GM19025 (cell line): ENCODE measurements around the gene HLA-DOA.

Experiments
- ATAC-seq: cut with Tn5 transposase; IDR thresholded peaks from one replicate; pipeline ENCODE4 v1.9.1; 2021; ENCODE audit warnings: mild to moderate bottlenecking, low read depth, moderate library complexity; ENCODE audit not compliant: unreplicated experiment

The HLA-DOA gene

GRCh38 chr6:32980488-32981038 is 28.8 kb downstream of the HLA-DOA start:
- ATAC-seq = no peak

- no peak for ATAC-seq
These were observed 29.5 kb downstream of the HLA-DOA start for GRCh38 chr6:32979720-32980487.

- ATAC-seq = no peak
These were observed 31.5 kb downstream of the HLA-DOA start for GRCh38 chr6:32977953-32978324.

GRCh38 chr6:32977272-32977952 is 32.0 kb downstream of the HLA-DOA start:
- no peak for ATAC-seq

- ATAC-seq = no peak
These were observed 32.9 kb downstream of the HLA-DOA start for GRCh38 chr6:32976334-32977069.

DNA sequence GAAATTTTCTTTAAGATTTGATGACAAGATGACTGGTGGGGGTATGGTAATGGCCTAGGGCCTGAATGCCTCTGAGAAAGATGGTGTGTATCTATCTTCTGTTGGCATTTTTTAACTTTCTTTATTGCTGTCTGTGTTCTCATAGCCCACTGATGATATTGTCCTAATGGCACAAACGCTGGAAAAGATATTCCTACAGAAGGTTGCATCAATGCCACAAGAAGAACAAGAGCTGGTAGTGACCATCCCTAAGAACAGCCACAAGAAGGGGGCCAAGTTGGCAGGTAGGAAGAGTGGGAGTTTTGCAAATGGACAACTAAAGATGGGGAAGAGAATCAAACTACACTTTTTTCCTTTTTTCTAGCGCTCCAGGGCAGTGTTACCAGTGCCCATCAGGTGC is 33.5 kb downstream of the HLA-DOA start:
- ATAC-seq = no peak

- no peak for ATAC-seq
These were observed 34.7 kb downstream of the HLA-DOA start for GRCh38 chr6:32974541-32975308.

DNA sequence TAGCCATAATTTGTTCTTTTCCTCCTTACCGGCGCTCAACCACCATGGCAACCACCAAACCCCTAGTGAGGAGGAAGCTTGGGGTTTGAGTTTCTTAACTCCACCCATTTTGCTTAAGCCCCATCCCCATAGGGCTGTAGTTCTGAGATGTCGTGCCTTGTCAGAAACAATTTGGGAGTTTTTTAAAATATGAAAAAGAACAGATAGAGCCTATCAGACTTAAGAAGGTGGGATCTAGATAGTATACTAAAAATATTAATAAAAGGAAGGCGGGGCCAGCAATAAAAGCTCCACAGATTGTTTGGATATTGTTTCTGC is 35.4 kb downstream of the HLA-DOA start:
- ATAC-seq = no peak

DNA sequence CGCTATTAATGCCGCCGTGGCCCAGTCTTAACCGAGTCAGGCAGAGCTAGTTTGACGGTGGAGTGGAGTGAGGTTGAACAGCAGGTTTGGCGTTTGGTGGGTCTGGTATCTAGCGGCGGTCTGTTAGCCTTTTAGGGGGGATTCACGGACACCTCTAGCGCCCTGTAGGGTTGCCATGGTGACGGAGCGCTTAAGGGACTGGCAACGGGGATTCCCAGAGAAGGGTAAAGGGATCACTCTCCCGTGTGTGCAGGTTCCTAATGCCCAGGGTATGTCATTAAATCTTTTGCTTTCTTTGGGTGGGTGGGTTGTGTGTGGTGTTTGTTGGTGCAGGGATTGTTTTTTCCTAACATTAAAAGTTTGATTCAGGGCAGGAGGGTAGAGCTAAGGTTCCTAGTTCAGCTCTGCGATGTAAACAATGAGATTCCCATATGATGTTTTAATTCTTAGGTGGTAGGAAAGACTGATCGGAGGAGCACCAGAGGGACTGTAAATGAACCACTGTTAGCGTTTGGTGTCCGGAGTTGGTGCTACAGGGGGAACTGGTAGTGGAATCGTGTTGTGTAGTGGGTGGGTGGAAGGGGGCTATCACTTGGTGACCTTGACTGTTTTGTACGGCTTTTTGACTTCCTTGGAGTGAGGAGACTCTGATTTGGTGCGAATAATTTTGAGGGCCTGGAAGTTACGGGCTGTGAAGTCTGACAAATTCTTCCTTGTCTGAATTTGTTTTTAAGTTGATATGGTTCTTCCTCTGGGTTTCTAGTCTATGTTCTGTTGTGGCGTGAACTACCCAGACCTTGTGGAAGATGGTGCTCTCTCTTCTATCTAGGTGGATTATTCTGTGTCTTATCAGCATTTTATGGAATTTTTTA is 36.0 kb downstream of the HLA-DOA start:
- ATAC-seq = no peak

GRCh38 chr6:32972353-32973143 is 36.8 kb downstream of the HLA-DOA start:
- no peak for ATAC-seq

GRCh38 chr6:32971581-32972352 is 37.6 kb downstream of the HLA-DOA start:
- peak; percentile 40 for ATAC-seq

DNA sequence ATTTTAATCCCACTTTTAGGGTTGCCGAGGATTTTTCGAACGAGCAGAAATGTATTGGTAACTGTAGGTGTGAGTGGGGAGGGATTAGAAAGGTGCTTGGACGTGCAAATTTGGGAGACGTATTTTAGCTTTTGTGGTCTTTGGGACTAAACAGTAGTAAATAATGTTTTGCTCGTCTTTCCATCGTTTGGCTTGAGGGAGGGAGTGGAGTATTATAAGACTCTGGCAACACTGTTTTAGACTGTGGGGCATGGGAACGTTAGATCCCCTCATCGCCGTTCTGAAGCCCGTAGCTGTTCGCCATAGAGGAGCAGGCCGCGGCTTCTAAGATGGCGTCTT is 38.2 kb downstream of the HLA-DOA start:
- no peak for ATAC-seq

DNA sequence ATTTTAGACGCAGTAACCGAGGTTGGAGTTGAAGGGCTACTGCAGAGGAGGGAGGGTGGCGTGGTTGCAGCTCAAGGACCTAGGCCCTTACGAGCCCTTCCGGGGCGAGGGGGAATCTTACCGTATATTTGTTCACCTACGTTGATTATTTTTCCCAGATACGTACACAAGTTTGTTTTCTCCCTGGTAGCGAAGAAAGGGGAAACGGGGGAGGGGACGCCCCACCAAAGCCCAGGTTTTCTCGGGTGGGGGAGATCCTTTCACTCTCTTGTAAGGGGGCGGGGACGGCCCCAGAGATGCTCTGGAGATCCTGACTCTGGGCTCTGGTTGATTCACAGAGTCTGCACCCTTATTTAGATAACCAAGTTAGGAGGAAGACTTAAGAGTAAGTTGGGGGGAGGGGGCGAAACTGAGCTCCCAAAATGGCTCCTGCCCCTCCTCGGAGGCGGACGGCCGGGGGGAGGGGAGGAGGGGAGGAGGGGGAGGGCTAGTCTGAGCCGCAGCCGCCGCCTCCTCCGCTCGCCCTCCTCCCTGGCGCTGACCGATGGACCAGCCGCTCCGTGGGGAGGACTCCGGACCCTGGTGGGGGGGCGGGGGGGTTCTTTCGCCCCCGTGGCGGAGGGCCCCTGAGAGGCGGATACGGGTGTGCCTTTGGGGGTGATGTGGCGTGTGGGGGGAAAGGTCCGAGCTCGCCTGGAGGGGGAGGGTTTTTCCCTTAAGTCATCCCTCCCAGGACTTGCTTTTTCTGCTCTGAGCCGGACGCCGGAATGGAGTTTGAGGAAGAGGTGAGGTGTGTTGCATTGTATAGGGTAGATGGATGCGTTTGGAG is 38.8 kb downstream of the HLA-DOA start:
- no peak for ATAC-seq

DNA sequence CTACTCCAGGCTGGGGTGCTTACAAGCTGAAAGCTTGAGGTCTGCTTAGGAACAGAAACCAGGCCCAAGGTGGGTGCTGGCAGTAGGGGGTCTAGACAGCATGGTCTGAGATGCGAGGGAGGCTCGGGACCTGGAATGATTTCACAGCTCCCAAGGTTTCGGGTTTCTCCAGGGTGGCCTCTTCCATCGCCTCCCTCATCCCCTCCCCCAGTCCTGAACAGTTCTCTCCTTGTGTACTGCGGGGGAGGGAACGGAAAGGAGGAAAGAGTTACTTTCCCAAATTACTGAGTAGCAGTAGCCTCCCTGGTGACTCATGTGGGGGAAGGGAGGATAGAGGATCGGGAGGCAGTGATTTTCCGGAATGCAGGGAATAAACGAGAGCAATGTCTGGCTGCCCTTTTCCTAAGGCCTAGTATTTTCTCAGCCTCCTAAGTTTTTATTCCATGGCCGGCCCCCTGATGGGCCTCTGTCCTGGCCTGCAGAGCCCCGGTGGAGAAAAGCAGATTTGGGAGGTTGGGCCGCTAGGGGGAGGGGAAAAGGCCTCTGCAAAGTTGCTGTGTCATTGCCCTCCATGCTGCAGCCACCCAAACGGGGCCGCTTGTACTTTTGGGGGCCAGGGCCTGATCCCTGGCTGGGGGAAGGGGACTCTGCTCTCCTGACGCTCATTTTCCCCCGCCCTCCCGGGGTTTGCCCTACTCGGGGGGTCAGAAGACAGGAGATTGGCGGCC is 39.5 kb downstream of the HLA-DOA start:
- no peak for ATAC-seq

DNA sequence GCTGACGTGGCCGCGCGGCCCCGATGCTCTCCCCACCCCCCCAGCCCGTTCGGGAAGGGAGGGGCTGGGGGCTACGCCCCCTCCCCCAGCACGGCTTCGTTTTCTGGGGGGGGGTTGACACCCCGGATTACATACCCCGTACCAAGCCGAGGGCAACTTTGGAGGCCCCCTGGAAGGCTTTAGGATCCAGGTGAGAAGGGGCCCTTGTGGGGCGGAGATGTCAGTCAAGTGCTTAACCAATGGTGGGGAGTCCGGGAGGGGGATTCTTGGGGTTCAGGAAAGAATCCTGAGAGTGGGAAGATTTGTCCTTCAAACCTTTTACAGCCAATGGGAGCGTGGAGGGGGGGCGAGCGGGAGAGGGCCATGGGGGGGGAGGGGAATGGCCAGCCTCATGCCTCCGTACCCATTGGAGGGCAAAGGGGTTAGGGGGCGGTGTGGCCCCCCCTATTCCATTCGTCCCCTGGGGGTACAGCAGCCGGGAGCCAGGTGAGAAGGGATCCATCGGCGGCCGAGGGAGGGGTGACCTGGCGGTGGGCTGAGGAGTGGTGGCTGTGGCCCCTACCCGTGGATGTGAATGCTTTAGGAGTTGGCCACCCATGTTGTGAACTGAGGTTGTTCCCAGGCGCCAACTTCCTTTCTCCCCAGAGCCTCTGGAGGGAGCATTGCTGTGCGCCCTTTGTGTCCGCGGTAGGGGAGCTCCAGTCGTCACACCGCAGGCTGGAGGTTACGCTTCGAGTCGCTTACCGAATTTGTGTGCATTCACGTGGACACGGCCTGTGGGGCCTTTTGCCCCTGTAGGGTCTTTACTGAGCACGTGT is 40.3 kb downstream of the HLA-DOA start:
- no peak for ATAC-seq
